ENCODE results near the gene AMPD3. TPM values are rescaled to one million over a fixed set of nuclear protein-coding genes. Genes with fewer than 3 reads are reported as not detected.

Gene AMPD3
- total RNA-seq, 4 donors from 2014 or later = 3.8 to 7.5 (median 5.1) TPM

GRCh38 chr11:10461276-10461790, 6.3 kb downstream of the AMPD3 start:
- Histone ChIP-seq H3K9me3 (no peaks in the 10 kb centered on the region), H3K27me3 (no peaks in the 10 kb centered on the region), H3K36me3 (peaks cover 0 to 14% (median 4%) of the 10 kb centered on the region in 4 donors), H3K27ac (replicated peaks in 1 of 4) (no peak overlapping the region), H3K4me1 (peaks cover 0 to 6% (median 3%) of the 10 kb centered on the region in 4 donors), H3K4me3 (no peak overlapping the region)
- 93% methylated on average over 9 of the region's 9 CpGs for WGBS
- intact Hi-C loops (cut with DNase I) = no loop called here
- no peak for TF ChIP-seq POLR2A (IDR thresholded peaks at IDR 0.05; ENCODE audit: low read depth)
- TF ChIP-seq EP300 (IDR thresholded peaks at IDR 0.05) = no peak
- TF ChIP-seq POLR2AphosphoS5 (IDR thresholded peaks at IDR 0.05) = no peak
- no peak for TF ChIP-seq CTCF (IDR thresholded peaks at IDR 0.05)
- no peak for DNase-seq (ENCODE audit: extremely low spot score)

- TF ChIP-seq EP300 (IDR thresholded peaks at IDR 0.05) (no peak), CTCF (IDR thresholded peaks at IDR 0.05) (no peak), POLR2AphosphoS5 (IDR thresholded peaks at IDR 0.05) (no peak), POLR2A (IDR thresholded peaks at IDR 0.05; ENCODE audit: low read depth) (no peak)
- no peaks in the 10 kb centered on the region for H3K9me3 ChIP-seq
- H3K27me3 ChIP-seq = no peaks in the 10 kb centered on the region
- 93% methylated on average over 5 of the region's 5 CpGs for WGBS
- no peak overlapping the region for H3K27ac ChIP-seq (replicated peaks in 1 of 4)
- DNase-seq (ENCODE audit: extremely low spot score) = no peak
- intact Hi-C loops (cut with DNase I) = no loop called here
- no peaks in the 10 kb centered on the region for H3K4me1 ChIP-seq
- H3K4me3 ChIP-seq = no peak overlapping the region
- H3K36me3 ChIP-seq = peaks cover 0 to 14% (median 4%) of the 10 kb centered on the region in 4 donors
Observed at GRCh38 chr11:10462746-10463300, 7.8 kb downstream of the AMPD3 start.

DNA sequence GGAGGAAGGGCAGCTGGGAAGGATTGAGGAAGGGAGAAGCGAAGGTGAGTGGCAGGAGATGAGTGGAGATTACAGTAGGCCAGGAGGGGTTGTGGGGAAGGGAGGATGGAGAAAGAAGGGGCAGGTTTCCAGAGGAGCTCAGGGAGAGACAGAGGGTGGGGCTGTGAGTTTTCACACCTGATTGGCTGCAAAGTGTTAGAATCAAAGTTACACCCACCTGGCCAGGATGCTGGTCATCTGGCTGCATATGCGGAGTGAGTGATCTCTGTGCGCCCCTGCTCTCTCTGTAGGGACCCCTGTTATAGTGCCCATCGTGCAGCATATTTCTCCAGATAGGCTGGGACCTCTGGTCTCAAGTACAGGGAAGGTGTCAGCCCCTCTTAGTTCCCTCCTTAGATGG, 18.3 kb downstream of the AMPD3 start:
- no peak for DNase-seq (ENCODE audit: extremely low spot score)
- Histone ChIP-seq H3K36me3 (no peaks in the 10 kb centered on the region), H3K27ac (replicated peaks in 1 of 4) (no peak overlapping the region), H3K9me3 (no peaks in the 10 kb centered on the region), H3K27me3 (no peaks in the 10 kb centered on the region), H3K4me1 (no peaks in the 10 kb centered on the region), H3K4me3 (no peak overlapping the region)
- intact Hi-C loops (cut with DNase I) = no loop called here
- 88% methylated on average over 4 of the region's 4 CpGs for WGBS
- TF ChIP-seq POLR2AphosphoS5 (IDR thresholded peaks at IDR 0.05) = no peak
- no peak for TF ChIP-seq EP300 (IDR thresholded peaks at IDR 0.05)
- TF ChIP-seq CTCF (IDR thresholded peaks at IDR 0.05) = no peak
- no peak for TF ChIP-seq POLR2A (IDR thresholded peaks at IDR 0.05; ENCODE audit: low read depth)

DNA sequence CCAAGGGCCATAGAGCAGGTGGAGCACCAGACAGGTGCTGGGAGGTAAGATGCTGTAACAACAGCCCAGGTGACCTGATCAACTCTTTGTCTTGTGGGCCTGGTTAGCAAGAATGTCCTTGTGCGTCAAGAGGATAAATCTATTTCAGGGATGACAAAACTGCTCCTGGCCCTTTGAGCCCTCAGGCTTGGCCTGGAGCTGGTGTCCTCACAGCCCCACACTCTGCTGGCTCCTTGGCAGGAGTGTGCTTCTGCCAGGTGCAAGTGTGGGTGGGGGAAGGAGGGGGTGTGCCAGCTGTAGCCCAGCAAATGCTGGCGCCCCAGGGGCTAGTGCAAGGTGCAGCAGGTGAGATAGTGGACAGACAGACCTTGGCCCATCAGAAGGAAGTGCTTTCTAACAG, 19.5 kb downstream of the AMPD3 start:
- no peak overlapping the region for H3K4me3 ChIP-seq
- no peak for DNase-seq (ENCODE audit: extremely low spot score)
- intact Hi-C loops (cut with DNase I) = no loop called here
- peaks cover 0 to 11% (median 4%) of the 10 kb centered on the region in 4 donors for H3K4me1 ChIP-seq
- H3K27me3 ChIP-seq = no peaks in the 10 kb centered on the region
- TF ChIP-seq EP300 (IDR thresholded peaks at IDR 0.05) = no peak
- TF ChIP-seq CTCF (IDR thresholded peaks at IDR 0.05) = no peak
- TF ChIP-seq POLR2A (IDR thresholded peaks at IDR 0.05; ENCODE audit: low read depth) = no peak
- TF ChIP-seq POLR2AphosphoS5 (IDR thresholded peaks at IDR 0.05) = no peak
- WGBS = 100% methylated on average over 1 of the region's 2 CpGs
- no peaks in the 10 kb centered on the region for H3K9me3 ChIP-seq
- no peak overlapping the region for H3K27ac ChIP-seq (replicated peaks in 1 of 4)
- no peaks in the 10 kb centered on the region for H3K36me3 ChIP-seq

- DNase-seq (ENCODE audit: extremely low spot score) = no peak
- WGBS = 89% methylated on average over 1 of the region's 1 CpG
Observed at GRCh38 chr11:10476342-10476741, 21.3 kb downstream of the AMPD3 start.

More at GRCh38 chr11:10476342-10476741, 21.3 kb downstream of the AMPD3 start:
- Histone ChIP-seq H3K9me3 (no peaks in the 10 kb centered on the region), H3K4me1 (peaks cover 0 to 12% (median 4%) of the 10 kb centered on the region in 4 donors), H3K4me3 (no peak overlapping the region), H3K36me3 (no peaks in the 10 kb centered on the region), H3K27ac (replicated peaks in 1 of 4) (no peak overlapping the region), H3K27me3 (no peaks in the 10 kb centered on the region)
- TF ChIP-seq POLR2A (IDR thresholded peaks at IDR 0.05; ENCODE audit: low read depth) (no peak), EP300 (IDR thresholded peaks at IDR 0.05) (no peak), CTCF (IDR thresholded peaks at IDR 0.05) (no peak)
- intact Hi-C loops (cut with DNase I) = no loop called here
